ENCODE results near the gene KIF6. TPM values are rescaled to one million over a fixed set of nuclear protein-coding genes. Genes with fewer than 3 reads are reported as not detected.

KIF6 gene
- total RNA-seq, 1 donor from 2014 or later = 0.26 TPM

DNA sequence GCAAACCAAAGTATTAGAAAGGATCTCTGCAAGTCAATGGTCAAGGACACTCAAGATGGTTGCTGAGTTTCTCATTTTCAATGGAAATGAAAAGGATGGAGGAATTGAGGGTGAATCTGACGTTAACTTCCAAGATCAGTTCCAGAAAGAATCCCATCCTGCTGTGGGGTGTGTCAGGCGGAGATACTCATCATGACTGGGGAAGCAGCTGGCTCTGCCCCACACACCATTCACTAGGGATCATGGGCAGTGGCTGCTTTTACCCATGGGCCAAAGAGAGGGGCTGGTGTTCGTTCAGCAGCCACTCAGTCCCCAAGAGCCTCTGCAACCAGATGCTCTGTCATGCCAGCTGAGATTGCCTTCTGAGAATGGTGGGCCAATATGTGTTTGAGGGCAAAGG is 300.4 kb downstream of the KIF6 start:
- DNase-seq (ENCODE audit: low spot score) = no peak

DNA sequence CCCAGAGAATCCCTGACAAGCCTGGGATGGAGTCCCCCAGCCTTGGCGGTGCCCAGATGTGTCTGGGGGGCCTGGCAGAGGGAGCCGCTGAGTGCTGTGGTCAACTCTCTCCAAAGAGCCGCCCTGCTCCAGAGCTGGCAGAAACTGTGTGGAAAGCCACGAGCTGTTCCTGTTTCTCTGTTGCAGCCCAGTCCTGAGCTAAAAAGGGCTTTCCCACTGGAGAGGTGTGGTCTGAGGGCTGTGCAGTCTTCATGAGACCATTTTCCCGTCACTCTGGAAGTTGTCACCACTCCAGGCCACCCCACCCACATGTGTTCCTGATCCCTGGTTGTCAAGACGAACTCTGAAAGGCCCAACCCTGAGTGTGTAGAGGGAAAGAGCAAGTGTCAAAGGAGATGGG is 303.0 kb downstream of the KIF6 start:
- no peak for DNase-seq (ENCODE audit: low spot score)

DNA sequence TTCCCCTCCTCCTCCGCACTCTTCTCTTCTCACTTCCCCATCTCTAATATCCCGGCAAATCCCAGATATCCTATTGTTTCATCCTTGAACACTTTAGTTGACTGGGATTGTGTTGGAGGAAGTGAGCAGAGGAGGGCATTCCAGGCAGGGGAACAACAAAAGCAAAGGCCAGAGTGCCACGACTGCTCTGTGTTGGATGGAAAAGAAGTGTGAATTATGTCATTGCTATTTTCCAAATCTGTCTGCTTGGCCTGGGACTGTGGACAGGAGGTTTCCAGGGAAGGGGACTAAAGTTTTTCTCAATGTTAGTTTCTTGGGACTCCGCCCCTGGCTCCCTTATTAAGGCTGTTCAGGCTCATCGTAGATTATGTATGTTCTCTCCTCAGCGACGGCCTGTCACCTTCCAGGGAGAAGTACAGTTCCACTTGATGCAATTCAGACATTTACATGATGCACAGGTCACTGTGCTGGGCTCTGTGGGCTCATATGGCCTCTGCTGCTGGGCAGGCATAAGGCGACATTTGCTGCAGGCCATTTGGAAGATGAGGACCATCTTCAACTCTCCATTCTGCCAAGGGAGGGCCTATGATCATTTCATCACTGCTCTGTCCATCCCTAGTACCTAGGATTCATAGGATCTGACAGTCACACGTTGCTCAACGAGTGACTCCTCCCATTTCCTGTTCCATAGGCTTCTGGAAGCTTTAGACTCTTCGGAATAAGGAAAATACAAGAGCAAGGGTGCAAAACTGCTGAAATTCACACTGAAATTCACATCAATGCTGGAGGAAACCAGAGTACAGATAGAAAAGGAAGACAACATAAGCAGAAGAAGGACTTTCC is 303.6 kb downstream of the KIF6 start:
- DNase-seq (ENCODE audit: low spot score) = no peak

DNA sequence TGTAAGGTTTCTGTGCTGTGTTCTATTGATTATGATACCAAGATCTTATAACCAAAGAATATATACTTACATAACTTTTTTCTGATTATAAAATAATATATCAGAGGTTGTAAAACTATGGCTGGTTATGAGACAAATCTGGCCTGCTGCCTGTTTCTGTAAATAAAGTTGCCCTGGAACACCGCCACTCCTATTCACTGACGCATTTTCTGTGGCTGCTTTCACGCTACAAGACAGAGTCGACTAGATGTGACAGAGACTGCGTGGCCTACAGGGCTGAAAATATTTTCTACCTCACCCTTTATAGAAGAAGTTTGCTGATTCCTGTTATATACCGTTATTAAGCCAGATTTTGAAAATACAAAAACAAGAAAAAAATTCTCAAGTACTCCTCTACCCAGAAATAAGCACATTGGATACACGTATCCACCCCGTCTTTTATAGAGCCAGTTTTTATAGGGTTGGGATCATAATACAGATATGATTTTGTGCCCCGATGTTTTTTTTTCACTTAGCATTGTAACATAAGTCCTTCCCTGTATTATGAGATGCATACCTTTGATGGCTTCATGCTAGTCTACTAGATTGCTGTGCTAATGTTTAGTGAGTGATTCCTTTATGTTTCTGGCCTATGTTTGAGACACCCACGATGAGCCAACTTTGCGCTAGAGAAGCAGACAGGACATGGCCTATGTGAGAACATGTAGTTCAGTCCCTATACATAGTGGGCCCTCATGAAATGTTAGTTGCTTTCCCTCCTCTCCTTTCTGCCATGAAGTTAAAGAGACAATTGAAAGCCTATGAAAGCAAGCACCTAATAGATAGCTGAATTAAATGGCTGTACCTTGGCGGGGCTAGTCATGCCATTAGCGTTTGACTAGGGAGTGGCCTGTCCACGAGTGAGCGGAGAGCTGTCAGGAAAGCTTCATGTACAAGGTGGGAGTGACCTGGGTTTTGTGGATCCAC is 304.6 kb downstream of the KIF6 start:
- no peak for DNase-seq (ENCODE audit: low spot score)

DNA sequence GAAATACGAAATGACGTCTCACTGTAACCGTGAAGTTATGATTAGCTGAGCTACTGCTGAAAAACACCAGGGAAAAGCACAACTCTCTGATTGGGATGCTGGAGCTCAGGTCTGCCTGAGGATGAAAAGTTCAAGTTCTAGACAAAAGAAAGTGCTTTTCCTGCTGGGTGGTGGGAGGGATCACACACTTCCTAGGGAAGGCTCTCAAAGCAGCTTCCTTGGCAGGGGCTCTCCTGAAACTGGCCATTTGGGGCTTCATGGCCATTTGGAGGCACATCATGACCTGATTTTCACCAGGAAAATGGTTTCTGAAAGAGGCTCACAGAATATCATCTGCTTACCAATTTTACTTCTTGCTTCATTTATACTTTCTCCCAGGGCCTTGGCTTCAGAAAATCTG is 305.6 kb downstream of the KIF6 start:
- no peak for DNase-seq (ENCODE audit: low spot score)

DNA sequence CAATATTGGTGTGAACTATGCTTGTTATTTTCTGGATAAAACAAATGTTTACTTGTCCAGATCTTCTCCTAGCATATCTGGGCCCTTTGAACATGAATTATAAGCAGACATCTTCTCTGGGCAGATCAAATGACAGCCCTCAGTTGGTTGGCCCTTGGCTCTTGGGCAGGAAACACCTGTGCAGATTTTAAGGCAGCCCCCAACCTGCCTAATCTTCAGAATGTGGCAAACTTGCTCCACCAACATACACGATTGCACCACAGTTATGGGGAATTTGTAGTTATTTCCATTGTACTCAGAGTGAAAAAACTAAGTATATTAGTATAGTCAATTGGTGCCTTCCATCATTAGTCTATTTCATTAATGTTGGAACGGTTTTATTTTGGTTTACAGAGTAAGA is 307.8 kb downstream of the KIF6 start:
- no peak for DNase-seq (ENCODE audit: low spot score)

DNA sequence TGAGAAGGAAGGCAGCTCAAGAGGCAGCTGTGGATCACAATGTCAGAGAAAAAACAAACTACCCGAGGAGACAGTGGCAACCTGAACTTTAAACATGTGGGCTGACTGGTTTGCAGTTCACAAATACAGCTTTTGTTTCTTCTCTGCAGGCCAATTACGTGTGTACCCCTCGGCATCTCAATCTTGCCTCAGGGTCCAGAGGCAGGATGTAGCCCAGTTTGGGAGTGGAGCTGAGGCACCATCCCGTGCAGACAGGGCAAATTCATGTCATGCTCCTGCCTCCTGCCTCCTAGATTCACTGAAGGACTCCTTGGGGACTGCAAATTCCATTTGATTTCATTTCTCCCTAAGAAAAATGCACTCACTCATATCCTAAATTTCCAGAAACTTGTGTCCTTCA is 308.5 kb downstream of the KIF6 start:
- DNase-seq (ENCODE audit: low spot score) = no peak

DNA sequence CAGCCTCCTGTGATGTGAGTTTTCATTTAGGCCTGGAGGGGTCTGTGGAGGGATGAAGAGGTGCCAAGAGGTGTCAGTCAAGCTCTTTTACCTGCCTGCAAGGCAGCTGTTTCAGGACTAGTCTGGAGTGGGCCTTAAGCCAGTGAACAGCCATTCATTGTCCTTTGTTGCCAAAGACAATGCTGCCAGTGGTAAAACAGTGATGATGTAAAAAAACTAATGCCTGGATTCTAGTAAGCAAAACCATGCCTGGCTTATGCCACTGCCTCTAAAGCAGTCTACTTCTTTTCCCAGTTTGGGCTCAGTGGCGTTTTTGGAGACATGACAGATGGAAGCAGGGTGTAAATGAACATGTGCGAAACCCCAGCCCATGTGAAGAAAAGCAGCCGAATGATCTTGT is 309.2 kb downstream of the KIF6 start:
- no peak for DNase-seq (ENCODE audit: low spot score)

DNA sequence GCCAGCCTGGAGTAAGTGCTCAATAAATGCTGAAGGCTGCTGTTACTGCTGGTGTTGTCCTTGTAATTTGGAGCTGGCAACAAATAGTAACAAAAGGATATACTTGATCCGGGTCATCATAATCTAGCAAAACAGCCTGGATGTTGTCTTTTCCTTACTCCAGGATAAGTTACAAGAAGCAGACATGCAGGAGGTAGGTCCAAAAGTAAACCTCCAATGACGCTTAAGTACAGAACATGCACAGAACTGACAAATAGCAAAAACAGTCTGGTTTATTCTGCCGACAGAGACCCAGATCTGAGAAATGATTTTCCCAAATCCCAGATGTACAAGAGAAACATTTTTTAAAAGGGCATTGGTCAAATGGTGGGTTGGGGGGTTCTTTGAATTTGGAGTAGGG is 309.7 kb downstream of the KIF6 start:
- no peak for DNase-seq (ENCODE audit: low spot score)

DNA sequence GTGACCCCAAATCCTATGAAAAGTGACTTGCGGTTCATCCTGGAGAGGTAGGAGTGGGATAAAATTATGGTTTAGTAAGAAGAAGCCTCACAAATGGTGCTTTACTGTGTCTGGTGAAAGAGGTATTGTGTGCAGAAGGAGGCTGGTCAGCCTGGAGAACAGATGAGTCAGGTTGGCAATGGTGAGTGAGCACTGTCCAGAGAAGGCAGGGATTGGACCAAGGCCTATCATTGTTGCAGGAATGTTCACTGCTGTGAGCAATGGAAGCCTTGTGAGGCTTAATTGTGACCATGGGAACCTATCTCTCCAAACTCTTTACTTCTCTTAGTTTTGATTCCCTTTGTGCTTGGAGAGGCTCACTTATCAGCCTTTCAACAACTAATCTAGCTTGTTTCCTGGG is 313.7 kb downstream of the KIF6 start:
- DNase-seq (ENCODE audit: low spot score) = no peak

DNA sequence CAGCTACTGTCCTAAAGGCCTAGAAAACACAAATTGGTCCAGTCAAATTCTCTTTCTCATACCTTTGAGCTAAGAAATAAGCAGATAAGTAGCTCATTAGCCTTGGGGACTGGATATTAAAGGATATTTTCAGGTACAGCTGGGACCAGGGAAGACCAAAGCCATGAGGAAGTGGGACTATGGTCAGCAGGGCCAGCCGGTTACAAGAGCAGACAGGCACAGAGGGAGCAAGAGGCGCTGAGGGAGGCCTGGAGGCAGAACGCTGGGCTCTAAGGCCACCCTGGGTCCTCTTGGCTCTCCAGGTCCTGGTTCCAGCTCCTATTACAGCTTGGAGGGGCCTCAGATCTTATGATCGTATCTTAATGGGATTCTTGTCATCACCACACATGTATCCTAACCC is 314.2 kb downstream of the KIF6 start:
- no peak for DNase-seq (ENCODE audit: low spot score)

DNA sequence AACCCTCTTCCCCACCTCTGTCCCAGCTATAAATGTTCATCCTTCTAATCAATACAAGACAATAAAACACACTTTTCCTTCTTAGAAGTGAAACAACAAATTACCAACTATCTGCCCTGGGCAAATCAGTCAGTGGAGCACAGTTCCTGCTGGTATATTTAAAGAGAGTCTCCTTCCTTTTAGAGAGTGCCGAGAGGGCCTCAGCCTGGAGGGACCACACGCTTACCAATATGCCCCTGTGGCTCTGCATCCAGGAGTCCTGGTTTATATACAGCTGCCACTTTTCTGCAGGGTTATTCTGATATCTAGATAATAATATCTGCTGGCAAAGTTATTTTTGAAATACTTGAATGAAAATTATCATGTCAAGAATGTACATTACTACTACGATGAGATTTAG is 315.3 kb downstream of the KIF6 start:
- no peak for DNase-seq (ENCODE audit: low spot score)

DNA sequence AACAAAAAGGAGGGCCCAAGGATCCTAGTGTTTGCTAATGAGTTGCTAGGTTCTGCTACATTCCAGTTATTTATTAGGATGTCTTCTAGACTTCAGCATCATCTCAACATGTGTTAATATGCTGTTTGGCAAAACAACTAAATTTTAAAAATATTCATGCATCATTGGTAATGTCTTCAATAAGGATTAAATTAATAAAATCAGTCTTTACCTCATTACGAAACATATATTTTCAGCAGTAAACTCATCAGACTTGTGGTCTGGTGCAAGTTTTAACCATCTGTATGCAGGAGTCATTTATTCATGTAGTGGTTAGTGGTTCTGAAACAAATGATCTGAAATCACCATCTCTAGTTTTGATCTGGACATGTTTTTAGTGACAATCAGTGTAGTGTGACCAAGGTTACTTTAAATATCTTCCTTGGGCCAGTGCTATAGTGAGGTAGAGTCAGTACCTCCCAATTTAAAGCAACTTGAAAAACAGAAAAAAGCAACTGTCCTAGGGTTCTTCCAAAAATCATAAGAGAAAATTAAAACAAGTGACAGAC is 317.7 kb downstream of the KIF6 start:
- no peak for DNase-seq (ENCODE audit: low spot score)

DNA sequence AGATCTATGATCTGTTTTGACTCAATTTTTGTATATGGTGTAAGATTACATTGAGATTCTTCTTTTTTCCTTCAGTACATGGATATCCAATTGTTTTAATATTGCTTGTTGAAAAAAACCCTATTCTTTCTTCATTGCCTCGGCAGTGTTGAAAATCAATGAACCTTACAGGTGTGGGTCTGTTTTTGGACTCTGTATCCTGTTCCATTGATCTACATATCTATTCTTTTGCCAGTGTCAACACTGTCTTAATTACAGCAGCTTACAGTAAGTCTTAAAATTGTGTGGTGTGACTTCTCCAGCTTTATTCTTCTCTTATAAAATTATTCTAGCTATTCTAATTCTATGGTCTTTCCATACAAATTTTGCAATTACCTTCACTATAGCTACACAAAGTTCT is 320.9 kb downstream of the KIF6 start:
- DNase-seq (ENCODE audit: low spot score) = no peak

DNA sequence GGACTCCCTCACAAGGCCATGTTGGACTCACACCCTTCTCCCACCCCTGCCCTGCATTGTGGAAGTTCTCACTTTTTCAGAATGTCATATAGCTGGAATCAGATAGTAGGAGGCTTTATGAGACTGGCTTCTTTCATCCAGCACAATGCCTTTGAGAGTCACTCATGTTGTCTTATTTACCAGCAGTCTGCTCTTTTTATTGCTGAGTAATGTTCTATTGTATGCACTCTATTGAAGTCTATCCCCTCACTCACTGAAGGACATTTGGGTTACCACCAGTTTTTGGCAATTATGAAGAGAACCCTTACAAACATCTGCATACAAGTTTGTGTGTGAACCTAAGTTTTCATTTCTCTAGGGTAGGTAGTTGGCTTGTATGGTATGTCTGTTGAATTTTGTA is 321.9 kb downstream of the KIF6 start:
- DNase-seq (ENCODE audit: low spot score) = no peak

DNA sequence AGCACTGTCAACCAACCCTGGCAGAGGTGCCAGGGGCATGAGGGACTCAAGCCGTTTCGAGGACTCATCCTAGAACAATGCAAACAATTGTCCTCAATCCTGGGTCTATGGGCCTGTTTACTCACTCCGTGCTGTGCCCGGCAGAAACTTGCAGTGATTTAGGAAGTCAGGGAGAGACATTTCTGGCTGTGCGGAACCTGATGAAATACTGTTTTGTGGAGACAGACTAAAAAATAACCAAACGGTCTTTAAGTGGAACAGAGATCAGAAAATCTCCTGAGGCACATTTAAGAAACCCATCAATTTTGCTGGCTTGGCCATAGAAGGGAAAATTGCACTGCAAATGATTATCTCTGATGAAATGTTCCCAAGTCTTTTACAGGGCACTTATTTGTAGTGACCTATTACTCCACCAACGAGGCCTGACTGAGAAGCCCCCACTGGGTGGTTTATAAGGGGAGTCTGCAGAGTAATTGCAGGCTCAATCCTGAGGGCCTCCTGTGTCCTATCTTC is 322.9 kb downstream of the KIF6 start:
- no peak for DNase-seq (ENCODE audit: low spot score)

DNA sequence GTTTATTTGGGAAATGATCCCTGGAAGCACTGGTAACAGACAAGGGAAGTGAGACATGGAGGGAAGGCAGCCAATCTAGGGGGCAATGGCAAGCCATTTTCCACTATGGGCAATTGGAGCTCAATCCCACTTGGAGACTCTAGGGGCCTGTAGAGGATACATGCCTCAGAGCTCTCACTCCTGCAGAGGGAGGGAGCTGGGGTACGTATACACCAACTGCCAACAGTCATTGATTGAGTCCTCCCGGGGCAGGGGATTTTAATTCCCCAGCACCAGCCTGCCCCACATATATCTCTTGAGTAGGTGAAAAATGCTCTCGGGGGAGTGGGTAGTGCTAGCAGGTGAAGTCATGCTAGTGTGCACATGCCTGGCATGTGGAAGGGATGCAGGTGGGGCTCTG is 323.8 kb downstream of the KIF6 start:
- DNase-seq (ENCODE audit: low spot score) = no peak

DNA sequence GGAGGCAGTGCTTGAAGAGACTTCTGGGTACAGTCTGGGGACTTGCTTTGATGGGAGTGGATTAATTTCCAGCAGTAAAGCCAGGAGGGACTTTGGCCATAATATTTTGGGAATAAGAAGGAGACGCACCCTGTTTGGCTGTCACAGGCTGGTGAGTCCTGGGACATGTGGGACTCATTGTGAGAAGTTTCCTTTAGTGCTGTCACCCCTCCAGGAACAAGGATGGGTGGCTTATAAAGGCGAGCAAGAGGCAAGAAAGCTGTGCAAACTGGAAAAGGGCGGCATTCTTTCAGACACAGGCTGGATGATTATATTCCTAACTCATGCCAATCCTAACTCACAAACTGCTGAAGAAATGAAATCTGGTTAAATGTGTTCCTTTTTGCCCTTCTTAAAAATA is 325.2 kb downstream of the KIF6 start:
- no peak for DNase-seq (ENCODE audit: low spot score)

DNA sequence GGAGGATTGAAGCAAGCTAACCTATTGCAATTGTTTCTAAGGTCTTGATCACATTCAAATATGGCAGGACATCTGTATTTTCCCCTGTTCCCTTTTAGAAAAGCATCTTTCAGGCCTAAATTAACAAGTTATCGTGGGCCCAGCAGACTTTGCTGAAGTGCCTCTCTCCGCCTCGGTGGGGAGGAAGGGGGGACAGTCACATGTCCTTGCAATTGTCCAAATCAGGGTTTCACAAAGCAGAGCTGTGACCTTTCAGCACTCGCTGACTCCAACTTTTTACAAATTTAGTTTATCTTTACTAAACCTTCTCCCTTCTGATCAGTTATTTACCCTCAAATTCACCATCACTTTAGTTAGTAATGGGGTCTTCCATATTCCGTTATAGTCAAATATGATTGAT is 328.4 kb downstream of the KIF6 start:
- no peak for DNase-seq (ENCODE audit: low spot score)

DNA sequence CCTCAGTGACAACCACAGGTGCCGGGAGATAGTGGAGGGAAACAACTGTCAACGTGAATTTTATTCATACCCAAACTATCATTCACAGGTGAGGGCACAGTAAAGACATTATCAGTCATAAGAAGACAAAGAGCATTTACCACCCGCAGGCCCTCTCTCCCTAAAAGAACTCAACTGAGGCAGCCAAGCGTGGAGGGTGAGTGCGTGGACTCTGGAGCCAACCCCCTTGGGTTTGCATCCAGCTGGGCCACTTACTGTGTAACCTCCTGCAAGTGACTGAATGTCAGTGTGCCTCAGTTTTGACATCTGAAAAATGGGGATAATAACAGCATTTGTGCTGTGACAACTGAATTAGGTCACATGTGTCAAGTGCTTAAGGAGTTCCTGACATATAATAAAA is 332.1 kb downstream of the KIF6 start:
- DNase-seq (ENCODE audit: low spot score) = no peak

DNA sequence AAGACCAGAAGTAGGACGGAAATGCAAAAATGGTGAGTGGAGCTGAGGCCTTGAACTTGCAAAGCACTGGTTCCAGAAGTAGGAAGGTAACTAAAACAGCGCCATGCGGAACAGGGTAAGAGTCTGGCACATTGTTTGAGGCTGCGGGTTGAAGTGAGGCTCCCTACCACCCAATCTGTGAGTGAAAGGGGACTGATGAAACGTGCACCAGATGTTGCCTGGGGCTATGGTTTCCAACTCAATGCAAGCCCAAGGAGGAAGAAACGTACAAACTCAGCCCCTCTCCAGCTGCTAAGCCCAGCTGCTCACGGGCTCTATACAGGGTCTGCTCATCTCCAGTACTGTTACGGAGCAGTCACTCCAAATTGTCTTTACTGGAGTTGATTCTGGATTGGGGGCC is 334.0 kb downstream of the KIF6 start:
- DNase-seq (ENCODE audit: low spot score) = no peak

DNA sequence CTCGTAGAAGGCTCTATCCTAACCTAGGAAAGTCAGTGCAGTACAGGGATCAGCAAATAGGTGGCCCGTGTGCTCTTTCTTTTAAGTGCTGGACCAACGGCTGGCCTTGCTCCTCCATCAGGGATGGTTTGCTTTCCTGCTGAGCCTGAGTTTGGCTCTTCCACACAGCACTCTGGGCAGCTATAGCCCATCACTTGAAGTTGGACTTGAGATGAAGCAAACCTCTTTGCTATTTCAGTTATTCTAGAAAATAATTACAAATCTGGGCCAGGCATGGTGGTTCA is 335.8 kb downstream of the KIF6 start:
- no peak for DNase-seq (ENCODE audit: low spot score)
